HL-60 (cell line): ENCODE results near the gene AFF1.

Source experiments
- CTCF ChIP-seq: IDR thresholded peaks from one replicate; pipeline ENCODE4 v1.5.1; 2011; ENCODE audit warnings: low read length, control low read depth, inconsistent platforms; ENCODE audit not compliant: insufficient read depth
- GABPA ChIP-seq: IDR thresholded peaks from 2 replicates; pipeline ENCODE4 v1.6.1; 2012; ENCODE audit warnings: low read depth
- POLR2AphosphoS5 ChIP-seq: IDR thresholded peaks from 2 replicates; pipeline ENCODE4 v1.6.1; 2012; ENCODE audit warnings: low read depth
- REST ChIP-seq: IDR thresholded peaks from 2 replicates; pipeline ENCODE4 v1.6.1; 2012; ENCODE audit warnings: low read depth; ENCODE audit not compliant: insufficient replicate concordance

- TF ChIP-seq POLR2AphosphoS5 (no peak), CTCF (no peak), REST (no peak), GABPA (no peak)
Measured at GRCh38 chr4:87108142-87108546, 173.3 kb downstream of the AFF1 start.
